Measurements from ENCODE around the gene SAMD11.
"Not testable (repeated sequence)": the region's sequence is repeated elsewhere in the genome, so short reads cannot be mapped to it uniquely, and the experiment has no call there.

SAMD11 gene

GRCh38 chr1:964691-965525 lies 41.2 kb downstream of the SAMD11 start:
- no peak for DNase-seq

- no peak for DNase-seq
Observed at GRCh38 chr1:965526-966134, 41.9 kb downstream of the SAMD11 start.

DNA sequence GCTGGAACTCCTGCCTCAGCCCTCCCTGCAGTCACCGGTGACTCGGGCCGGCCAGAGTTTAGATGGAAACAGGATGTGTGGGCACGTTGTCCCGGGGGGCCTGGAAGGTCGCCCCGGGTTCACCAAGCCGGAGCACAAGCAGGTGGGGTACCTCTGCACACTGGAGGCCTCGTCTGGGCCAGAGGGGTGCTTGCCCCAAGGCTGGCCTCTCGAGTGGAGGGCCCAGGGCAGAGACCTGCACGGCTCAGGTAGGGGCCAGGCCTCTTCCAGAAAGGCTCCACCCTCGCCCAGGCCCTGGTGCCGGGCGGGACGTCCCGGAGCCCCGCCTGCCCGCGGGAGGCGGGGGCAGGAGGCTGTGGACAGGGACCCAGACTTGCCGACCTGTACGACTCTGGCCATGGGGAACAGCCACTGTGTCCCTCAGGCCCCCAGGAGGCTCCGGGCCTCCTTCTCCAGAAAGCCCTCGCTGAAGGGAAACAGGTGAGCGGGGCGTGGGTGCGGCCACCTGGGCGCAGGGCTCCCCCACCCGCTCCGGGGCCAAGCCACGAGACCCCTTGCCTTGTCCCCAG lies 42.5 kb downstream of the SAMD11 start, which contains the start of gene PLEKHN1:
Gene PLEKHN1 (plus strand): TSS at position 348 of the 569 bp plus-strand sequence. CDS start 50 bp downstream, at position 398.
- DNase-seq = no peak

- DNase-seq = no peak
Observed at GRCh38 chr1:966704-967300, 43.1 kb downstream of the SAMD11 start.

DNA sequence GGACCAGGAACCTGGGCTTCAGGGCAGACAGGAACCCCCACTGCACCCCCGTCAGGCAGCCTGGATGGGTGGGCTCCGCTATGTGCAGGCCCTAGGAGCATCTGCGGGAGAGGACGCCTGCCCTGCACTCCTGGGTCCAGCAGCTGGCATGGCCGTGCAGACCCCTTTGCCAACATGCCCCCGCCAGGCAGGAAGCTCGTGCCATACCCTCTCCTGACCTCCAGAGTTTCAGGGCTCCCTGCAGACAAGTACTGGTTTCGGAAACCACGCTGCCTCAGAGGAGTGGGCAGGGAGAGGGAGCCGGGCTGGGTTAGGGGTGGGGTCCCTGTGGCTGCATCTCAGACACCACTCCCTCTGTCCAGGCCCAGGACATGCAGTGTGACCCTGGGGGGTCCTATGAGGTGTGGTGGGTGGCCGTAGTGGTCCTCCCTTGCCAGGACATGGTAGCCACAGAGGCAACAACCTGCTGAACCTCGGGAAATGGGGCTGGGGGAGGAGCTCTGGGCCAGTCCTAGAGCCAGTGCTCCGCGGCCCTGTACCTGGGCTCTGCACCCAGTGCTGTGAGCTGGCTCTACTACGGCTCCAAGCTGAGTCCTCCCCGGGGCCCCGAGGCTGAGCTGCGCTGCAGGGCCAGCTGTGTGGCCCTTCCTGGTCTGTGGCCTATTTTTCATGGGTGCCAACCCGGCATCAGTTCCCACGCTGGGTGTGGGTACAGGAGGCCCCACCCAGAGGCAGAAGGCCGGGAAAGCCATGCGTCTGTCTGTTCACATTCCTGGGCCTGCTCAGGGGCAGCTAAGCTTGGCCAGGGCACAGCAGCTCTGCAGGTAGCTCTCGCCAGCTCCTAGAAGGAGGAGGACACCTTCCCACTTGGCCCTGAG lies 44.0 kb downstream of the SAMD11 start:
- DNase-seq = peak; percentile 17

DNA sequence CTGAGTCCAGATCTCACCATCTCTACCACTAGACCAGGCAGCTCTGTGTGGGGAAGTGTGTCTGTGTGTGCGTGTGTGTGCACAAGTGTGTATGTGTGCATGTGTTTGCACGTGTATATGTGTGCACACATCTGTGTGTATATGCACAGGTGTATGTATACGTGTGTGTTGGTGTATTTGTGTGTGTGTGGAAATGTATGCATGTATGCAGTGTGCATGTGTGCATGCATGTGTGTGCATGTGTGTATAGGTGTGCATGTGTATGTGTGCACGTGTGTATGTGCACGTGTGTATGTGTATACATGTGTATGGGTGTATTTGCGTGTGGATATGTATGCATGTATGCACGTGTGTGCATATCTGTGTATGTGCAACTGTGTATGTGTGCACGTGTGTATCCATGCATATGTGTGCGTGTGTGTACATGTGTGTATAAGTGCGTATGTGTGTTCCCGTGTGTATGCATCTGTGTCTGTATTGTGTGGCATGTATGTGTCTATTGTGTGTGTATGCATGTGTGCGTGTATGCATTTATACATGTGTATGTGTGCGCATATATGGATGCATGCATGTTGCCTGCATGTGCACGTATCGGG lies 45.6 kb downstream of the SAMD11 start:
- DNase-seq = no peak

GRCh38 chr1:970242-970972 lies 46.7 kb downstream of the SAMD11 start:
- peak; percentile 17 for DNase-seq

- DNase-seq = peak; percentile 12
Observed at GRCh38 chr1:970973-971730, 47.4 kb downstream of the SAMD11 start.

DNA sequence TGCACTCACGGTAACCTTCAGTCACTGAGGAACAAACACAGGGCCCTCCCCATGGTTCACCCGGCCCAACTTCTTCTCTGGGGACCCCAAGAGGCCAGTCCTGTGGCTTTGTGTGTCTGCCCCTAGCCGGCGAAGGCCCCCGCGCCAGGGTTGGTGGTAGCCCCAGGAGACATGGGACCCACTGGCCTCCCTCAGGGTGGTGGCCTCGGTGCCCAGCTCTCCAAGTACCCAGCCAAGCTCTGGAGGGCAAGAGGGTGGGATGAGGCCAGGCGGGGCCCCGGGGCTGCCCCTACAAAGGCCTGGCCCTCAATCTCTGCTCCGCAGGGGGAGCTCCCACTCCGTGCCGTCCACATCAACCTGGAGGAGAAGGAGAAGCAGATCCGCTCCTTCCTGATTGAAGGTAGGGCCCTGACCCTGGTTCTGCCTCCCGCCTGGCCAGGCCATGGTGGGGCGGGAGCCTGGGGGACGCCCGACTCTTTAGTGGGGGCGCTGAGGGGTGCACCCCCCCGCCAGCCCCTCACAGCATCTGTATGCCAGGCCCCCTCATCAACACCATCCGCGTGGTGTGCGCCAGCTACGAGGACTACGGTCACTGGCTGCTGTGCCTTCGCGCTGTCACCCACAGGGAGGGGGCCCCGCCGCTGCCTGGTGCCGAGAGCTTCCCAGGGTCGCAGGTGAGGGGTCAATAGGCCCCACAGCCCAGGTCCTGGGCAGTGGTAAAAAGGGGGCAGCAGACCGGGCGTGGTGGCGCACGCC lies 48.2 kb downstream of the SAMD11 start:
- DNase-seq = peak; percentile 16

GRCh38 chr1:972726-973458 lies 49.2 kb downstream of the SAMD11 start:
- no peak for DNase-seq

DNA sequence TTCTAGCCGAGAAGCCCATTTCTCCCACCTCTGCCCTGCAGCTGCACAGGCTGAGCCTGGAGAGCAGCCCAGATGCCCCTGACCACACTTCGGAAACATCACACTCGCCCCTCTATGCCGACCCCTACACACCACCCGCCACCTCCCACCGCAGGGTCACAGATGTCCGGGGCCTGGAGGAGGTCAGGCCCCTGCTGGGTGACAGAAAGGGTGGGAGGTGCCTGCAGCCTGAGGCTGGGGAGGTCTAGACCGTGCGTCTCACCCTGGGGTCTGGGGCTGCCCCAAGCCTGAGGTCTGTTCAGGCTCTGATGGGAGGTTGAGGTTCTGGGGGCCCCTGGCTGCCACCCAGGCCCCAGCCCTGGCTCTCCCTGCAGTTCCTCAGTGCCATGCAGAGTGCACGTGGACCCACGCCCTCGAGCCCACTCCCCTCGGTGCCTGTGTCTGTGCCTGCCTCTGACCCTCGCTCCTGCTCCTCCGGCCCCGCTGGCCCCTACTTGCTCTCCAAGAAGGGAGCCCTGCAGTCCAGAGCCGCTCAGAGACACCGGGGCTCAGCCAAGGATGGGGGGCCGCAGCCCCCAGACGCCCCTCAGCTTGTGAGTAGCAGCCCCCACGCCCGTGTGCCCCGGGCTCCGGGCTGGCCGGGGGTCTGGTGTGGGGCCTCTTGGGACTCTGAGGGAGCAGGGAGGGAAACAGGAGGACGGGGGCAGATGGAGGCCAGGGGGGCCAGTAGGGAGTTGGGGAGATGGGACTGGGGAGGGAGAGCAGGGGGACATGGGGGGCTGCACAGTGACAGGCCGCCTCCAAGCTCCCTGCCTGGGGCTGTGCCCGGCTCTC lies 50.0 kb downstream of the SAMD11 start:
- peak; percentile 16 for DNase-seq

DNA sequence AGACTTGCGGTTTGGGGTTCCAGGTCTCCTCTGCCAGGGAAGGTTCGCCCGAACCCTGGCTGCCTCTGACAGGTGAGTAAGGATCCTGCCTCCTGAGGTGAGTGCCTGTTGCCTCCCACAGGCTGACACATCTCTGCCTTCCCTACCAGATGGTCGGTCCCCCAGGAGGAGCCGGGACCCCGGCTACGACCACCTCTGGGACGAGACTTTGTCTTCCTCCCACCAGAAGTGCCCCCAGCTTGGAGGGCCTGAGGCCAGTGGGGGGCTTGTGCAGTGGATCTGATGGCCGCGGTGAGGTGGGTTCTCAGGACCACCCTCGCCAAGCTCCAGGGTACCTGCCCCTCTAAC lies 50.5 kb downstream of the SAMD11 start:
- peak; percentile 11 for DNase-seq

GRCh38 chr1:974687-975328 lies 51.1 kb downstream of the SAMD11 start:
- peak; percentile 15 for DNase-seq

GRCh38 chr1:975365-975764 lies 51.6 kb downstream of the SAMD11 start:
- DNase-seq = peak; percentile 20

DNA sequence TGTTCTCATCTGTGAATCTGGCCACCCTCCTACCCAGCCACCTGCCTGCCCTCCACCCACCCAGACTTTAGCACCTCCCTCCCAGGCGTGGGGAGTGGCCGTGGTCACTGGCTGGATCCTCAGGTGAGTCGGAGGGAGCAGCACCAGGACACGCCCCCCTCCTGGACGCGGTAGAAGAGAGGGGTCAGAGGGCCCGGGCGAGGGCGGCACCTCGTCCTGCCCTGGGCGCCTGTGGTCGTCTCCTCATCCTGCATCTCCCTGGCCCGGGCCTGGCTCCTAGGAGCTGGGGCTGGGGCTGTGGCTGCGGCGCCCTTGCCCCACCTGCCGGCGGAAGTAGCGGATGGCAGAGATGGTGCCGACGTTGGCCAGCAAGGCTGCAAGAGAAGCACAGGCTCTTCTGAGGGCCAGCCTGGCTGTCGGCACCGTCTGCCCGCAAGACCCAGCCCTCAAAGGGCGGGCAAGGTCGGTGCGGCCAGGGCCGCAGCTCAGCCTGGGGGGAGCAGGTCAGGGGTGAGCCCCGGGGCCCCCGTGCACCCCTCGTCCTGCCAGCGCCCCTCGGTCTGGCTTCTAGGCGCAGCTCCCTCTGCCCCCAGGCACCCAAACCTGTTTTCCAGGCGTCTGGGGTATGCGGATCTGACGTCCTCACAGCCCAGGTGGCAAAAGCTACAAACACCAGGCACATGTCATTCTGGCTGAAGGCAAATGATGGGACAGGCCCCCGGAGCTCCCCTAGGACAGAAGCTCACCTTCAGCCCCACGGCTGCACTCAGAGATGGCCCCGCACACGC lies 52.4 kb downstream of the SAMD11 start:
- peak; percentile 64 for DNase-seq

DNA sequence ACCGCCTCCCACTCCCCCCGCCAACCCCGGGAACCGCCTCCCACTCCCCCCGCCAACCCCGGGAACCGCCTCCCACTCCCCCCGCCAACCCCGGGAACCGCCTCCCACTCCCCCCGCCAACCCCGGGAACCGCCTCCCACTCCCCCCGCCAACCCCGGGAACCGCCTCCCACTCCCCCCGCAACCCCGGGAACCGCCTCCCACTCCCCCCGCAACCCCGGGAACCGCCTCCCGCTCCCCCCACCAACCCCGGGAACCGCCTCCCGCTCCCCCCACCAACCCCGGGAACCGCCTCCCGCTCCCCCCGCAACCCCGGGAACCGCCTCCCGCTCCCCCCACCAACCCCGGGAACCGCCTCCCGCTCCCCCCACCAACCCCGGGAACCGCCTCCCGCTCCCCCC lies 53.1 kb downstream of the SAMD11 start:
- DNase-seq = not testable (repeated sequence)
